Neural cell (in vitro differentiated cells): ENCODE measurements around the gene CETP.
"Not testable (repeated sequence)": the region's sequence is repeated elsewhere in the genome, so short reads cannot be mapped to it uniquely, and the experiment has no call there.

Experiments used
- CTCF ChIP-seq: fragments of 450-650 bp; IDR thresholded peaks from 2 replicates; pipeline ENCODE4 v1.5.1; 2014; ENCODE audit warnings: antibody characterized with exemption, mild to moderate bottlenecking, moderate library complexity; ENCODE audit not compliant: poor library complexity, severe bottlenecking
- EZH2 ChIP-seq: fragments of 200-600, 300-800 bp; shearing (Covaris generic), sonication (generic); IDR thresholded peaks from 2 replicates; pipeline ENCODE4 v1.6.1; 2014; ENCODE audit warnings: antibody characterized with exemption, low read length, borderline replicate concordance, mild to moderate bottlenecking; ENCODE audit not compliant: insufficient read depth, poor library complexity, severe bottlenecking
- POLR2AphosphoS5 ChIP-seq: IDR thresholded peaks from 2 replicates; pipeline ENCODE4 v1.6.1; 2012
- RAD21 ChIP-seq: fragments of 450-650 bp; conservative IDR thresholded peaks from 2 replicates; pipeline ENCODE4 v1.6.1; 2014; ENCODE audit warnings: antibody characterized with exemption, mild to moderate bottlenecking, moderate library complexity
- REST ChIP-seq: IDR thresholded peaks from 2 replicates; pipeline ENCODE4 v1.6.1; 2012; ENCODE audit warnings: borderline replicate concordance
- TAF1 ChIP-seq: IDR thresholded peaks from 2 replicates; pipeline ENCODE4 v1.6.1; 2012; ENCODE audit warnings: low read depth

GRCh38 chr16:56934599-56935145, 27.1 kb upstream of the CETP start:
- TF ChIP-seq CTCF, REST, RAD21, POLR2AphosphoS5, EZH2, TAF1: not testable (repeated sequence)
